NCI-H524 treated with DMSO at 0.1 percent for 48 hours (cell line): ENCODE measurements around the gene ADAMTSL2.
"Not testable (repeated sequence)": the region's sequence is repeated elsewhere in the genome, so short reads cannot be mapped to it uniquely, and the experiment has no call there.

Experiments
- DNase-seq: peaks from one replicate; lab custom pipeline; 2025; lab: John Stamatoyannopoulos, UW

The ADAMTSL2 gene

GRCh38 chr9:133558191-133559126, 24.0 kb downstream of the ADAMTSL2 start:
- DNase-seq = peak; percentile 78

- no peak for DNase-seq
These were observed 25.8 kb downstream of the ADAMTSL2 start for GRCh38 chr9:133560311-133560710.

- no peak for DNase-seq
These were observed 26.4 kb downstream of the ADAMTSL2 start for GRCh38 chr9:133560944-133561343.

GRCh38 chr9:133561976-133562554, 27.6 kb downstream of the ADAMTSL2 start:
- DNase-seq = no peak

- no peak for DNase-seq
These were observed 28.2 kb downstream of the ADAMTSL2 start for GRCh38 chr9:133562611-133563290.

GRCh38 chr9:133563291-133563796, 28.8 kb downstream of the ADAMTSL2 start:
- DNase-seq = no peak

- DNase-seq = not testable (repeated sequence)
These were observed 29.3 kb downstream of the ADAMTSL2 start for GRCh38 chr9:133563814-133564213.

GRCh38 chr9:133564451-133565116, 30.1 kb downstream of the ADAMTSL2 start:
- DNase-seq = no peak

- DNase-seq = no peak
These were observed 31.9 kb downstream of the ADAMTSL2 start for GRCh38 chr9:133566382-133566781.

- DNase-seq = no peak
These were observed 32.3 kb downstream of the ADAMTSL2 start for GRCh38 chr9:133566817-133567216.

GRCh38 chr9:133568186-133568585, 33.7 kb downstream of the ADAMTSL2 start:
- no peak for DNase-seq

GRCh38 chr9:133569121-133569785, 34.7 kb downstream of the ADAMTSL2 start:
- no peak for DNase-seq

GRCh38 chr9:133569891-133570690, 35.6 kb downstream of the ADAMTSL2 start:
- DNase-seq = peak; percentile 43

GRCh38 chr9:133570691-133571080, 36.2 kb downstream of the ADAMTSL2 start:
- DNase-seq = no peak

GRCh38 chr9:133571391-133571890, 36.9 kb downstream of the ADAMTSL2 start:
- DNase-seq = no peak

GRCh38 chr9:133571896-133572595, 37.5 kb downstream of the ADAMTSL2 start:
- DNase-seq = no peak

GRCh38 chr9:133572821-133573361, 38.4 kb downstream of the ADAMTSL2 start:
- DNase-seq = no peak

GRCh38 chr9:133573791-133574515, 39.4 kb downstream of the ADAMTSL2 start:
- no peak for DNase-seq

GRCh38 chr9:133574771-133575170, 40.3 kb downstream of the ADAMTSL2 start:
- DNase-seq = no peak
